AG09319 (cell line): ENCODE measurements around the gene LRRC74A.

Experiments used
- DNase-seq: peaks from one replicate; pipeline ENCODE4 v3.0.0-alpha.2; 2010; ENCODE audit warnings: low read depth; ENCODE audit errors: extremely low read depth
- CTCF ChIP-seq: IDR thresholded peaks from 2 replicates; pipeline ENCODE4 v1.5.1; 2011; ENCODE audit warnings: low read depth, mild to moderate bottlenecking, inconsistent platforms, low read length, moderate library complexity

The LRRC74A gene

GRCh38 chr14:76784881-76785280 lies 41.3 kb upstream of the LRRC74A start:
- no peak for DNase-seq
- TF ChIP-seq CTCF, result peak; percentile 90

GRCh38 chr14:76786601-76787000 lies 39.6 kb upstream of the LRRC74A start:
- no peak for DNase-seq
- no peak for TF ChIP-seq CTCF

GRCh38 chr14:76792422-76792821 lies 33.8 kb upstream of the LRRC74A start:
- no peak for DNase-seq
- no peak for TF ChIP-seq CTCF

GRCh38 chr14:76793324-76793723 lies 32.9 kb upstream of the LRRC74A start:
- DNase-seq, result no peak

GRCh38 chr14:76793956-76794355 lies 32.3 kb upstream of the LRRC74A start:
- TF ChIP-seq CTCF, result no peak
- no peak for DNase-seq

More at GRCh38 chr14:76793324-76793723, 32.9 kb upstream of the LRRC74A start:
- no peak for TF ChIP-seq CTCF

- TF ChIP-seq CTCF, result no peak
- no peak for DNase-seq
Measured at GRCh38 chr14:76806446-76806845, 19.8 kb upstream of the LRRC74A start.

GRCh38 chr14:76808011-76808410 lies 18.2 kb upstream of the LRRC74A start:
- DNase-seq, result no peak
- TF ChIP-seq CTCF, result no peak
